ENCODE data around the gene GAL3ST1.
"Not testable (repeated sequence)": the region's sequence is repeated elsewhere in the genome, so short reads cannot be mapped to it uniquely, and the experiment has no call there.

GAL3ST1 gene

DNA sequence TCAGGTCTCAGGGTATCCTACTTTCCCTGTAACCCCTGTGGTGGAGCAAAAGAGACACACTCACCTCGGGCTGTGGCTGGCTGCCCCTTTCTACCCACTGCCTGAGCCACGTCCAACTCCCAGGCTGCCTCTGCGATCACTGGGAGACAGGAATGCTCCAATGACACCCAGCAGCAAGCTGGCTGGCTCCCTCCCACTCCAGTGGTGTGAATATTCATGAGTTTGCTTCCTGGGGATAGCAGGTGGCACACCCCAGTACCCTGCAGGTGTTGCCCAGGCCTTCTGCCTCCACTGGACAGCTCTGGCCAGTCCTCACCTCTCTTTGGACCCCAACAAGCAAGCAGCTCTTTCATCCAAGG, 9.7 kb downstream of the GAL3ST1 start:
- DNase-seq (ENCODE audit: low read depth, low spot score), result no peak

DNA sequence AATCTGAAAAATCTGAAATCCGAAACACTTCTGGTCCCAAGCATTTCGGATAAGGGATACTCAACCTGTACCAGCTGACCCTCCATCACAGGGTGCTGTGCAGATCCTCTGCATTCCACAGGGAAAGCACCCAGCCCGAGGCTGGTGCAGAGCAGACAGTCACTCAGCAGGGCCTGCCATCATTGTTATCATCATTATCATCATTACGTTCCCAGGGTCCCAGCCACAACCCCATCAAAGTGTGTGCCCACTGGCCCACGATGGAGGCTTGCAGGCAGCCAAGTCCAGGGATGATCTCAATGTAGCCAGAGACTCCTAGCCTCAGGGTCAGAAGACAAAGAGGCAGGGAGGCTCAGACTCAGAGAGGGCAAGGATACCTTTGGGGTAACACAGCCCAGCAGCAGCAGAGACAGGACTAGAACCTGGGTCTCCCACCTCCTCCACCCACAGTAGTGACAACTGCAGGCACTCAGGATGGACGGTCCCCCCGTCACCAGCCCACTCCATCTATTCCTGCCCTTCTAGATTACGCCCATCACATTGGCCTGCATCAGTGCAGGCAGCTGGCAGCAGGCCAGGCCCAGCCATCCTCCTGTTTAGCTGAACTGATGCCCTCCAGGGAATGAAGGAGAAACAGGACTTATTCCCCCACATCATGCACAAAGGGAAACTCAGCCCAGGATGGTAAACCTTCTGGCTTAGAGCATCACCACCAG, 10.3 kb downstream of the GAL3ST1 start:
- DNase-seq (ENCODE audit: low read depth, low spot score), result no peak

DNA sequence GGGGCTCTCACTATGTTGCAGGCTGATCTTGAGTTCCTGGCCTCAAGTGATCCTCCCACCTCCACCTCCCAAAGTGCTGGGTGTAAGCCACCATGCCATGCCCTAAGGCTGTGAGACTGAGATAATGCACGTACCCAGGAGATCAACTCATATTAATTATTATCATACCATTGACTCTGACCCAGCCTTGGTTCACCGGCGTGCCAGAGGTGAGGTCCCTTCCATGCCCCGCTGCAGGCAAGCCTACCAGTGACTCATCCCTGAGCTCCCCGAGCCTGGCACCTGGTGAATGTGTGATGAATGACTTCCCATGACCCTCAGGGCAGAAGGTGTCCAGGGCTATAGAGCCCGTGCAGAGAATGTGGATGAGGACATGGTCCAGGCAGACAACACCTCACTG, 12.1 kb downstream of the GAL3ST1 start:
- no peak for DNase-seq (ENCODE audit: low read depth, low spot score)

DNA sequence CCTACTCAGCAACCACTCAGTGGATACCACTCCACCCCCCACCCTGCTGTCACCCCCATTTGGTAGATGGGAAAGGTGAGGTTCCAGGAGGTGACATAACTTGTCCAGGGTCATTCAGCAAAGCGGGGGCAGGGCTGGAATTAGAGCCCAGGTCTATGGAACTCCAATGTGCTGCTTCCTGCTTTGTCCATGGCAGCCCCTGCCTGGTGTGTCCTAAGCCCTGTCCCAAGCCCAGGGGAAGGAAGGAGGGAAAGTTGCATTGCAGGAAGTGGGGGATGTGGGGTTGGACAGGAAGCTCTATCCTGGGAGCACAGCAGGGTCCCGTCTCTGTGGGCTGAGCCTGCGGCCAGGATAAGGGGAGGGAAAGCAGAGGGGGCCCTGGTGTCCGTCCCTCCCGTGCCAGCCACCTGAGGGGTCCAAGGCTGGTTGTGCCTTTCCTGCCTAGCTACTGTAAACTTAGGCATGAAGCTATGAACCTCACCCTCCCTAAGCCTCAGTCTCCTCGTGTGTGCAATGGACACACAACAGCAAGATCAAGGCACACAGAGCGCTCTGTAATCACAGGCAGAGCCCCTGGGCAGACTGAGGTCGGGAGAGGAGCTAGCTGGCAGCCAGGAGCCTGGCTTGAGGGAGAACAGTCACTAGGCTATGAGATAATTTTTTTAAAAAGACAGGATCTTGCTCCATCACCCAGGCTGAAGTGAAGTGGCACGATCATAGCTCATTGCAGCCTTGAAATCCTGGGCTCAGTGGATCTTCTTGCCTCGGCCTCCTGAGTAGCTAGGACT, 12.9 kb downstream of the GAL3ST1 start:
- DNase-seq (ENCODE audit: low read depth, low spot score), result no peak

DNA sequence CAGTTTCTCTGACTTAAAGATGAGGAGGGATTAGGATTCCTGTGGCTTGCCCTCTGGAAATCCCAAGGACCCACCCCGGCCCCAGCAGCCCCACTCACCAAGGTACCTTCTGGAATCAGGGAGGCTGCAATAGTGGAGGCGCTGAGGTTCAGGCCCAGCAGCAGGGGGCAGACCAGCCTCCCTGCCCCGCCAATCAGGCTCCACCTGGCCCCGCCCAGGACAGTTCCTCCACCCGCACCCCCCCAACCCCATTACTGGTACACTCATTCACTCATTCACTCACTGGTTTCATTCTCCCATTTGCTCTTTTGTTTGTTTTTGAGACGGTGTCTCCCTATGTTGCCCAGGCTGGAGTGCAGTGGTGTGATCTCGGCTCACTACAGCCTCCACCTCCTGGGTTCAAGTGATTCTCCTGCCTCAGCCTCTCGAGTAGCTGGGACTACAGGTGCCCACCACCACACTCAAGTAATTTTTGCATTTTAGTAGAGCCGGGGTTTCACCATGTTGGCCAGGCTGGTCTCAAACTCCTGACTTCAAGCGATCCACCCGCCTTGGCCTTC, 13.7 kb downstream of the GAL3ST1 start:
- DNase-seq (ENCODE audit: low read depth, low spot score), result not testable (repeated sequence)

DNA sequence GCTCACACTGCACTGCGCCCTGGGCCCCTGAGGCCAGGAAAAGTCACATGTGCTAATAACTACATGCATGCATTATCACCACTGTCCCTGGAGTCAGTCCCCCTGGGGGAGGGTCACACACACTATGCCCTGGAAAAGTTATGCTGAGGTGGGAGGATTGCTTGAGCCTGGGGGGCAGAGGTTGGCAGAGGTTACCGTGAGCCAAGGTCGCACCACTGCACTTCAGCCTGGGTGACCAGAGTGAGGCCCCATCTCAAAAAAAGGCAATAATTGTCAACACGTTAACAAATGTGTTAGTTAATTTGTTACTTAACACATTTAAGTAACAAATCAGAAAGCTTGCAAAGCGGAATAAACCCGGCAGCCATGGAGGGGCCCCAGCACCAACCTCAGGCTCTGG, 14.6 kb downstream of the GAL3ST1 start:
- DNase-seq (ENCODE audit: low read depth, low spot score), result no peak

DNA sequence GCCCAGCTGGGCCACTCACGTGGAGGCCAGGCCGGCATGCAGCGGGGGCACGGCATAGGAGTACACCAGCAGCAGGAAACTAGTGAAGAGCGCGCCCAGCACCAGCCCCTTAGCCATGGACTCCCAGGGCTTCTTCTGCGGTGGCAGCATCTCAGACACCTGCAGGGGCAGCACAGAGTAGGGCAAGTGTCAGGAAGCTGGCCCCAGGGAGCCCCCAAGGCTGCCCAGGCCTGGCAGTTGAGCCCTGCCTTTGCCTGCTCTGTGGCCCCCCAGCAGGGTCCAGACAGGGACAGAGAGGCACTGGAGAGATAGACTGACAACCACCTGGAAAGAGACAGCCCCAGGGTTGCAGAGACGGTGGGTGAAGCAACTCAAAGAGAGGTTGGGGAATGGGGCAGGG, 17.2 kb downstream of the GAL3ST1 start:
- DNase-seq (ENCODE audit: low read depth, low spot score), result no peak

DNA sequence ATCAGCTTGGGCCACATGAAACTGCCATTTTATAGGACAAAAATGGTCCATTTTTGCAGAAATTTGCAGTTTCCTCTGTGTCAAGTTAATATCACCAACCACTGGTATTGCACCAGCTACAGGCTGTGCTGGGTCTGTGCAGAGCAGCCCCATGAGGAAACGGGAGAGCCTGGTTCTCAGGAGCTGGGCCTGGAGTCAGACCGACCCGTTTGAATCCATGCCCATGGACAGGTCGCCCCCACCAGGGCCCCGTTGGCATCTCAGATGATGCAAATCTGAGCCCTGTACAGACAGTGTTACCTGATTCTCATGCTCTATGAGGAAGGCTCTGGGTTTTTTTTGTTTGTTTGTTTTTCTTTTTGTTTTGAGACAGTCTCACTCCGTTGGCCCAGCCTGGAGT, 18.1 kb downstream of the GAL3ST1 start:
- DNase-seq (ENCODE audit: low read depth, low spot score), result no peak

DNA sequence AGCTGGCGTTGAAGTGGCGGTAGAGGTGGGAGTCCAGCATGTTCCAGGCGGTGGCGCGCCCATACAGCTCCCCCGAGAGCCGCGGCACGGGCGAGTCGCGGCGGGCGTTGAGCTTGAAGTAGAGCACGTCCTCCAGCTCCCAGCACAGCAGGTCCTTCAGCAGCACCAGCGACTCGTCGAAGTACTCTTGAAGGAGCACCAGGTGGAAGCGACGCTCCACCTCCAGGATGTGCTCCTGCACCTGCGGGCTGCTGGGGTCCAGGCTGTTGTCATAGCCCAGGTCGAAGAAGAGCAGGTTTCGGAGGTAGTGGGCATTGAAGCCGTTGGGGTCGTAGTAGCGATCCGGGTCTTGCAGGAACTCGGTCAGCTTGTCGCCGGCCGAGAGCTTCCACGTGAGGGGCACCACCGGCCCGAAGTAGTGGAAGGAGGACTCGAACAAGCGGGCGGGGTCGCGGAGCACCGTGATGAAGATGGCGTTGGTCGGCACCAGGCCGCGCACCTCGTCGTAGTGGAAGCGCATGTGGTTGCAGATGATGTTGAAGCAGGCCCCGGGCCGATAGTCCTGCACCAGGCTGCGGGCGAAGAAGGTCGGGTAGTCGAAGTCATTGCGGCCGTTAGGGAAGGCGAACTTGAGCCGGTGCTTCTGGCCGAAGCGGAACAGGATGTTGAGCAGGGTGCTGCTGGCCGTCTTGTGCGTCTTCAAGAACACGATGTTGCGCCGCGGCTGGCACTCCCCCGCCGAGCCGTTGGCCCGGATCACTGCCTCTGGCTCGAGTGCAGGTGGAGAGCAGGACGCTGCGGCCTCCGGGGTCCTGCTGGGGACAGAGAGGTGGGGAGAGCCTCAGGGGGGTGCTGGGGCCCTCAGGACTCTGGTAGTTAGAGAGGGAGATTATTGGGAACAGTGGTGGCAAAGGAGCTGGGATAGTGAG, 18.9 kb downstream of the GAL3ST1 start:
- DNase-seq (ENCODE audit: low read depth, low spot score), result no peak

DNA sequence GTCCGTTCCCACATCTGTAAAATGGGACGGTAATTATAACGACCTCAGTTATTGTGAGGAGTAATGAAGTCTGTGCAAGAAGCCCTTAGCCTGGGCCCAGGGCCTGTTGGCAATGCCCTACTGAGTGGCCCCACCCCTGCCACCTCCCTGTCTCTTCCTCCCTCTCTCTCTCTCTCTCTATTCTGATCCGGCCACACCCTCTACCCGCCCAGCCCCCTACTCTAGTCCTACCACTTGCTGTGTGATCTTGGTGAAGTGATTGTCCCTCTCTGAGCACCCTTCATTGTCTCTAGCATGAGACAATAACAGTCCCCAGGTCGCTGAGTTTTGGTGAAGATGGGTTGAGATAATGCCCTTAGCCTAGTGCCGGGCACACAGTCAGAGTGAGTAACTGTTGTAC, 20.5 kb downstream of the GAL3ST1 start:
- DNase-seq (ENCODE audit: low read depth, low spot score), result no peak

DNA sequence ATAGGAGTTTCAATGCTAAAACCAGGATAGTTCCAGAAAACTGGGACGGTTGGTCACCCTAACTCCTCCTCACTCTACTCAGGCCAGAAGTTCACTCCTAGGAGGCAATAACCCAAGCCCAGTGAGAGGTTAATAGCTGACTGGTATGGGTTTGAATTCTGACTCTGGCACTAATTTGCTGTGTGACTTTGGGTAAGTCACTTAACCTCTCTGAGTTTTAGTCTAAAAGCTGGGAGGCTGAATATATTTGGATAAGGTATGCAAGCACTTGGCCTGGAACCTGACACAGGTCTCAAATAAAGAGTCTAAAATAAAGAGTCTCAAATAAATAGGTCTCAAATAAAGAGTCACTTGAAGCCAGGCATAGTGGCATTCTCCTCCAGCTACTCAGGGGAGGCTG, 21.7 kb downstream of the GAL3ST1 start:
- DNase-seq (ENCODE audit: low read depth, low spot score), result no peak

DNA sequence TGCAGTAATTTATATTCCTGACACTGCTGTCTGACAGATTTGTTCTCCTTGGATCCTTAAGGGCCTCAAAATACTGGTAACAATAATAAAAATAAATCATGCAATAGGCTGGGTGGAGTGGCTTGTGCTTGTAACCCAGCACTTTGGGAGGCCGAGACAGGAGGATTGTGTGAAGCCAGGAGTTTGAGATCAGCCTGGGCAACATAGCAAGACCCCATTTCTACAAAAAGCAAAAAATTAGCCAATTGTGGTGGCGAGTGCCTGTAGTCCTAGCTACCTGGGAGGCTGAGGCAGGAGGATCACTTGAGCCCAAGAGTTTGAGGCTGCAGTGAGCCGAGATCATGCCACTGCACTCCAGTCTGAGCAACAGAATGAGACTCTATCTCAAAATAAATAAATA, 22.7 kb downstream of the GAL3ST1 start:
- DNase-seq (ENCODE audit: low read depth, low spot score), result not testable (repeated sequence)

DNA sequence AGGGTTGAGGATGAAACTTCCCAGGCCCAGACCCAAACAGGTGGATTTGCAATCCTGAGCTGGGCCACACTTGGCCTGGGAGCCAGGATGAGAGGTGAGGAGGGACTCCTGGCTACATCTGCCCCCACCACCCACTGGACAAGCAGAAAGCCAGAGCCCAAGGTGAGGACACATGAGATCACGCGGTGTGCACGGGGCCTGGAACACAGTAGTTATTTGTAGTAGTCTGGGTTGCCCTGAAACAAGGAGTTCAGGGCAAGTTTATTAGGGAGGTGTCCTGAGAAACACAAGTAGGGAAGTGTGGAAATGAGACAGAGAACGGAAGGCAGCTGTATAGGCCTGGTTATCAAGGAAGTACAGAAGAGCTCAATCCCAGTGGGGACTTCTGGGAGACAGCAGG, 27.3 kb downstream of the GAL3ST1 start:
- DNase-seq (ENCODE audit: low read depth, low spot score), result no peak

DNA sequence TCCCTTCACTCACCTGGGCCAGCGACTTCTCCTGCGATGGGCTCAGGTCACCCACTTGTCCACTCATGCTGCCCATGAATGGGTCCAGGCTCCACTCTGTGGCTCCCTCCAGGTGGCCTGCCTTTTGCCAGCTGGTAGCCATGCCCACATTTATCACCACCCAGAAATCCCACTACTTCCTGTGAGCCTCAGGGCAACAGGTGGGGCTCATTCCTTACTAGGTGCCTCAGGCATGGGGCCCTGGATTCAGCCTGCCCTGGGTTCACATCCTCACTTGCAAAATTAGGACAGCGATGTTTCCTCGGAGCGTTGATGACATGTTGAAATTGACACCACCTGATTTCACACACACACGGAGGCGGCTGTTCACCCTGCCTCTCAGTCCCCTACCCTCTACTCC, 27.8 kb downstream of the GAL3ST1 start, which contains the start of gene SEC14L6:
Gene SEC14L6 (minus strand): TSS at position 126 of the 400 bp plus-strand sequence. CDS start 59 bp downstream, at position 67.
- no peak for DNase-seq (ENCODE audit: low read depth, low spot score)

DNA sequence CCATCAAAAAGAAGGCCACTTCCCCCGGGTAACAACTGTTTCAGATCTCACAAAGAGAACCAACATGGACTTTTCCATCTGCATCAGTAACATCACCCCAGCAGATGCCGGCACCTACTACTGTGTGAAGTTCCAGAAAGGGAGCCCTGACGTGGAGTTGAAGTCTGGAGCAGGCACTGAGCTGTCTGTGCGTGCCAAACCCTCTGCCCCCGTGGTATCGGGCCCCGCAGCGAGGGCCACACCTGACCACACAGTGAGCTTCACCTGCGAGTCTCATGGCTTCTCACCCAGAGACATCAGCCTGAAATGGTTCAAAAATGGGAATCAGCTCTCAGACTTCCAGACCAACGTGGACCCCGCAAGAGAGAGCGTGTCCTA, 31.7 kb downstream of the GAL3ST1 start:
- no peak for DNase-seq (ENCODE audit: low read depth, low spot score)

DNA sequence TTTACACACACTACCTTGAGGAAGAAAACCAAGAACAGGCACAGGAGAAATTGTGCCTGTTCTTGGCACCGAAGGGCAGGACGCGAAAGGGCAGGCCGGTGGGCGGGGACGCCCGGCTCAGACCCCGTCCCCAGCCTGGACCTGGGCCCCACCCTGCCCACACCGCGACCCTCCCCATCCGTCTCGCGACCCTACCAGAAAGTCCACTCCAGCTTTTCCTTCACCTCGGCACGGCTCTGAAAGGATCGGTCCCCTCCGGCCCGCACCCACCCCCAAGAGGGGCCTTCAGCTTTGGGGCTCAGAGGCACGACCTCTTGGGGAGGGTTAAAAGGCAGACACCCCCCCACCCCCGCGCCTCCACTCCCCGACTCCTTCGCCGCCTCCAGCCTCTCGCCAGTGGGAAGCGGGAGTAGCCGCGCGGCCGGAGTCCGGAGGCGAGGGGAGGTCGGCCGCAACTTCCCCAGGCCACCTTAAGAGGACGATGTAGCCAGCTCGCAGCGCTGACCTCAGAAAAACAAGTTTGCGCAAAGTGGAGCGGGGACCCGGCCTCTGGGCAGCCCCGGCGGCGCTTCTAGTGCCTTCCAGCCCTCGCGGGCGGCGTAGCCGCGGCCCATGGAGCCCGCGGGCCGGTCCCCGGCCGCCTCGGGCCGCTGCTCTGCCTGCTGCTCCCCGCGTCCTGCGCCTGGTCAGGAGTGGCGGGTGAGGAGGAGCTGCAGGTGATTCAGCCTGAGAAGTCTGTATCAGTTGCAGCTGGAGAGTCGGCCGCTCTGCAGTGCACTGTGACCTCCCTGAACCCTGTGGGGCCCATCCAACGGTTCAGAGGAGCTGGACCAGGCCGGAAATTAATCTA, 32.3 kb downstream of the GAL3ST1 start:
- DNase-seq (ENCODE audit: low read depth, low spot score), result no peak

DNA sequence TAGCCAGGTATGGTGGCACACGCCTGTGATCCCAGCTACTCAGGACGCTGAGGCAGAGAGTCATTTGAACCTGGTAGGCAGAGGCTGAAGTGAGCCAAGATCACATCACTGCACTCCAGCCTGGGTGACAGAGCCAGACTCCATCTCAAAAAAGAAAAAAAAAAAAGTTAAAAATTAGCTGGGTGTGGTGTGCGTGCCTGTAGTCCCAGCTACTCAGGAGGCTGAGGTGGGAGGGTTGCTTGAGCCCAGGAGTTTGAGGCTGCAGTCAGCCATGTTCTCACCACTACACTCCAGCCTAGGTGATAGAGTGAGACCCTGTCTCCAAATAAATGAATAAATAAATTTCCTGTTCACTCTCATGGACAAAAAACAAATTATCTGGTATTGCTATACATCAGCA, 33.0 kb downstream of the GAL3ST1 start:
- DNase-seq (ENCODE audit: low read depth, low spot score), result not testable (repeated sequence)

DNA sequence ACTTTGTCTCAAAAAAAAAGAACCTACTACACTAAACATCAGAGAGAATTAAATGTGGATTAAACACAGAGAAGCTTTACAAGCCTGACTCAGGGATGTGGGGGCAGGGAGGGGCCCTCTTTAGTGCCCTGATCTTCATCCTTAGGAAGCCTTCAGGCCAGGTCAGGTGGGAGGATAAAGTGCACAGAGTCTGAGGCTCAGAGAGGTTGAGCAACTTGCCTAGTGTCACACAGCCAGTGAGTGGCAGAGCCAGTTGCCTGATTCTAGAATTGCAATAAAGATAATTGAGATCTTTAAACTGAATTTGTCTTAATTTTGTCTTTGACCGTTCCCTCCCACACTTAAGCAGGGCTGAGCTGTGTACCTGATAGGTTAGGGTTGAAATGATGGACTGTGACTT, 35.1 kb downstream of the GAL3ST1 start:
- DNase-seq (ENCODE audit: low read depth, low spot score), result no peak

DNA sequence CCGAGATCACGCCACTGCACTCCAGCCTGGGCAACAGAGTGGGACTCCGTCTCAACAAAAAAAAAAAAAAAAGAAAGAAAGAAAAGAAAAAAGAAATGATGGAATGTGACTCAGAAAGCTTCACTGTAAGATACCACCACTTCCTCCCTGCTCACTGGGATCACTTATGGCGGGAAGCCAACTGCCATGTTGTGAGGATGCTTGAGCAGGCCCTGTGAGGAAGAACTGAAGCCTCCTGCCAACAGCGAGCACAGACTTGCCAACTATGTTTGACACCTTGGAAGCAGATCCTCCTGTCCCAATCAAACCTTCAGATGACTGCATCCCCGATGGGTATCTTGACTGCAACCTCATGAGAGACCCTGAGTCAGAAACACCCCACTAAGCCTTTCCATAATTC, 36.2 kb downstream of the GAL3ST1 start:
- no peak for DNase-seq (ENCODE audit: low read depth, low spot score)

DNA sequence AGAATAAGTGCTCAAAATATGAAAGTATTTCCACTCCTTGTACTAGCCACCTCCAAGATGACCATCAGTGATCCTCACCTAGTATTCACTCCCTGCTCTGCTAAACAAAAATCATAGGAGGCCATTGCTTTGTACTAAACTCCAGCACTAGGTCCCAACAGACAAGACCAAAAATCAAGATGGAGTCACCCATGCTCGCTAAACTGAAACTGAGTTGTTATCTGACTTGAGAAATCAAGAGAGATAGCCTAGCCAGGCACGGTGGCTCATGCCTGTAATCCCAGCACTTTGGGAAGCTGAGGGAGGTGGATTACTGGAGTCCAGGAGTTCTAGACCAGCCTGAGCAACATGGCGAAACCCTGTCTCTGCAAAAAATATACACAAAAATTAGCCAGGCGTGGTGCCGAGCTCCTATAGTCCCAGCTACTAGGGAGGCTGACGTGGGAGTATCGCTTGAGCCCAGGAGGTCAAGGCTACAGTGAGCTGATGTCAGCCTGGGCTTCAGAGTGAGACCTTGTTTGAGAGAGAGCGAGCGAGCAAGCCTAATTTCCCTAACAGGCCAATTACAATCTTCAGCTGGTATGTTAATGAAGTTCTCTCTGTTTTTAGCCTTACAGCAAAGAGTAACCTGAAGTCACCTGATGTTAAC, 37.3 kb downstream of the GAL3ST1 start:
- no peak for DNase-seq (ENCODE audit: low read depth, low spot score)
